Choroid plexus epithelial cell (primary cell): ENCODE results near the gene TBC1D22A.

Experiments
- DNase-seq: peaks from one replicate; pipeline ENCODE4 v3.0.0-alpha.2; 2010; ENCODE audit warnings: low read depth
- H3K4me3 ChIP-seq: 2 replicates; pipeline ENCODE4 v1.5.1; 2011; ENCODE audit warnings: low read depth, mild to moderate bottlenecking, control low read depth, low read length, moderate library complexity
- TF ChIP-seq, protein P1 (sequence below): conservative IDR thresholded peaks from 2 replicates; pipeline ENCODE4 v1.5.1; 2011; ENCODE audit warnings: low read depth, mild to moderate bottlenecking, control low read depth, inconsistent platforms, low read length, moderate library complexity

Gene TBC1D22A

DNA sequence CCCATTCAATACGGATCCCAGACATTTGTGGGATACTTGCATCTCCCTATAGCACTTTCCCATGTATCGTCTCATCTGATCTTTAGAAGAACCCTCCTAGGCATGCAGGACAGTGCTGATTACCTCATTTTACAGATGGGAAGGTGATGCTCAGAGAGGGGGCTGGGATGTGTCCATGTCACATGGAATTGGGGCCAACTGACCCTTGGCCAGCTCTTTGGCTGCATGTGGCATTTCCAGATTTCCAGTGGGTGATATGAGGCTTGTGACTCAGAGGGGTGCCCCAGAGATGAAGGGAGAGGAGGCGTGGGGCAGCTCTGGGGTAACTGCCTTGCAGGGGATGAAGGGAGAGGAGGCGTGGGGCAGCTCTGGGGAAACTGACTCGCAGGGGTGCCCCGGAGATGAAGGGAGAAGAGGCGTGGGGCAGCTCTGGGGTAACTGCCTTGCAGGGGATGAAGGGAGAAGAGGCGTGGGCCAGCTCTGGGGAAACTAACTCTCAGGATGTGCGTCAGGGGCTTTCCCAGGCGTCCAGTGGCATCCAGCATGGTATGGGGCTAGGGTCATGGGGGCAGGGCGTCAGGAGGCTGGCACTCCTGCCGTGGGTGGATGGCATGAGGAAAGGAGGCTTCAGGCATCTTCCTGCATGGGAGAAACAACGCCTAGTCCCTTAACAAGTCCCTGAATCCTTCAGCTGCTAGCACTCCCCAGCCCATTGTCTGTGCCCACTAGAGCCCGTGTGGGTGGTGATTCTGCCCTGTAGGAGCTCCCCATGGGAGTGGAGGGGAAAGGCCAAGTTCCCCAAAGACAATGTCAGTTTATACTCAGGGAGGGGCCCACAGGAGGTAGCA lies 12.5 kb upstream of the TBC1D22A start:
- TF ChIP-seq, protein P1, sequence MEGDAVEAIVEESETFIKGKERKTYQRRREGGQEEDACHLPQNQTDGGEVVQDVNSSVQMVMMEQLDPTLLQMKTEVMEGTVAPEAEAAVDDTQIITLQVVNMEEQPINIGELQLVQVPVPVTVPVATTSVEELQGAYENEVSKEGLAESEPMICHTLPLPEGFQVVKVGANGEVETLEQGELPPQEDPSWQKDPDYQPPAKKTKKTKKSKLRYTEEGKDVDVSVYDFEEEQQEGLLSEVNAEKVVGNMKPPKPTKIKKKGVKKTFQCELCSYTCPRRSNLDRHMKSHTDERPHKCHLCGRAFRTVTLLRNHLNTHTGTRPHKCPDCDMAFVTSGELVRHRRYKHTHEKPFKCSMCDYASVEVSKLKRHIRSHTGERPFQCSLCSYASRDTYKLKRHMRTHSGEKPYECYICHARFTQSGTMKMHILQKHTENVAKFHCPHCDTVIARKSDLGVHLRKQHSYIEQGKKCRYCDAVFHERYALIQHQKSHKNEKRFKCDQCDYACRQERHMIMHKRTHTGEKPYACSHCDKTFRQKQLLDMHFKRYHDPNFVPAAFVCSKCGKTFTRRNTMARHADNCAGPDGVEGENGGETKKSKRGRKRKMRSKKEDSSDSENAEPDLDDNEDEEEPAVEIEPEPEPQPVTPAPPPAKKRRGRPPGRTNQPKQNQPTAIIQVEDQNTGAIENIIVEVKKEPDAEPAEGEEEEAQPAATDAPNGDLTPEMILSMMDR, result no peak
- no peak for DNase-seq
- H3K4me3 ChIP-seq, result no peak overlapping the region

DNA sequence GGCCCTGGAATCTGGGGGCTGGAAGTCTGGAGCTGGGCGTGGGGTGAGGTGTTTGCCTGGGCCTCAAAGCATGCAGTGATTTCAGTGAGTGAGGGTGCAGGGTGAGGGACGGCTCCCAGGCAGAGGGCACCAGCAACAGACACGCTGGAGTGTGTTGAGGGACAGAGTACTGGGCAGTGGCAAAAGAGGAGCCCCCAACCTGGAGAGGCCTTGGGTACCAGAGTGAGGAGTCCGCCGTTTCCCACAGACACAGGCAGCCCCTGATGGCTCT lies 12.0 kb upstream of the TBC1D22A start:
- TF ChIP-seq, protein P1, result no peak
- DNase-seq, result no peak
- H3K4me3 ChIP-seq, result no peak overlapping the region

DNA sequence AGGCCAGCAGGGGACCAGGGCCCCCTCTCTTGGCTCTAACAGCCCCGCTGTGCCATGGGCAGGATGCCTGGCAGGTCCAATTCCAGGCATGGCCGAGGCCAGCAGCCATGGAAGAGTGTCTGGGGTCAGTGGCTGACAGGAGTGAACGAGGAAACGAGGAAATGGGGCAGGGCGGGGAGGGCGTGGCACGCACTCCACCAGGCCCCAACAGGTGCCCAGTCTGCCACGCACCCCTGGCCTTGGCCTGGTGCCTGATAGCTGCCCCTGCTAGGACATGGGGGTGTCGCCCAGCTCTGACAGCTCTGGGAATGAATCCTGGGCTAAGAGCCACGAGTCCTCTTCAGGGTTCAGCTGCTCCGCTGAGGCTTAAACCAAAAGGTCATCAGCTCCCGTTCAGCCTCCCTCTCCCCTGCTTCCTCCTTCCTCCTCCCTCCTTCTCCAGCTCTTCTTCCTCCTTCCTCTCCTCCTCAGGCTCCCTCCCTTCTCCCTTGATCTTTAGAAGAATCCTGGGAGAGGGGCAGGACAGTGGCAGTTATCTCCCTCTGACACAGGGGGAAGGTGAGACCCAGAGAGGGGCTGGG lies 11.5 kb upstream of the TBC1D22A start:
- TF ChIP-seq, protein P1, result no peak
- no peak overlapping the region for H3K4me3 ChIP-seq
- no peak for DNase-seq

DNA sequence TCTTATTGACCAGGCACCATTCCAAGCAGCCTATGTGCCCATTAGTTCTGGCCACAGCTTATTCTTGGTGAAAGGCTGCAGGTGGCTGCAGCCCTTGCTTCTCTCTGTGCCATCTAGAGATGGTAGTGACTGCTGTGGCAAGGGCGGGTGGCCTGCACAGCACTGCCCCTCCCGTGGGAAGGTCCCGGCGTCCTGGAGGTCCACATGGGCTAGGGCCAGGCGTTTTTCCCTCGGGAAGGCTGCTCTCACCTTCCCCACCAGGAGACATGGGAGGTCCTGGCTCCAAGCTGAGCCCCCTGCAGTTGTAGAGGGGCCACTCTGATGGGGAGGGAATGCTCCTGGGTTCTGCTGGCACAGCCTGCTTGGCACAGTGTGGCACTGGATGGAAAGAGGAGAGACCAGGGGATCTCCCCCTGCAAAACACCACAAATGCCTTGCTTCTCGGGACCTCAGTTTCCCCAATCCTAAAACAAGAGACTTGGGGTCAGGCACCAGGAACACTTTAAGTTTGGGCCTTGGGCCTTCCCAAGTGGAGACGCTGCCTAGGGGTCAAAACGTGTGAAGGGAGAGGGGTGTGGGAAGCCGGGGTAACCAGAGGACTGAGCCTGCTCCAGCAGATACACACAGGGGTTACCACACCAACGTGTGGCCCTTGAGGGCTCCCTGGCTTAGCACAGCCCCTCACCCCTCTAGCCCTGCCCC lies 10.0 kb upstream of the TBC1D22A start:
- no peak overlapping the region for H3K4me3 ChIP-seq
- DNase-seq, result no peak
- TF ChIP-seq, protein P1, result no peak

DNA sequence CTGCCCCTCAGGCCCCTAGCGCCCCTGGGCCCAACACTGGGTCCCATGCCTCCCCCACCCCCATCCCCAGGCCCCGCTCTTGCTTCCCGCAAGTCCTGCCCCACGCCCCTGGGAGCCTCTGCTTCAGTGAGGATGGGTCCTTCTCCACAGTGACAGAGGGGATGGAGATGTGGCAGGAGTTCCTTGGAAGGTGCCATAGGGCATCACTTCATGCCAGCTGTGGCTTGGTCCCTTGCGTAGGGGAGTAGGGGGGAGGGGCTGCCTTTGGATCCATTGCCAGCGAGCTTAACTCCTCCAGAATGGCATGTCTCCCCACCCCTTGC lies 9.5 kb upstream of the TBC1D22A start:
- TF ChIP-seq, protein P1, result no peak
- no peak overlapping the region for H3K4me3 ChIP-seq
- DNase-seq, result no peak

DNA sequence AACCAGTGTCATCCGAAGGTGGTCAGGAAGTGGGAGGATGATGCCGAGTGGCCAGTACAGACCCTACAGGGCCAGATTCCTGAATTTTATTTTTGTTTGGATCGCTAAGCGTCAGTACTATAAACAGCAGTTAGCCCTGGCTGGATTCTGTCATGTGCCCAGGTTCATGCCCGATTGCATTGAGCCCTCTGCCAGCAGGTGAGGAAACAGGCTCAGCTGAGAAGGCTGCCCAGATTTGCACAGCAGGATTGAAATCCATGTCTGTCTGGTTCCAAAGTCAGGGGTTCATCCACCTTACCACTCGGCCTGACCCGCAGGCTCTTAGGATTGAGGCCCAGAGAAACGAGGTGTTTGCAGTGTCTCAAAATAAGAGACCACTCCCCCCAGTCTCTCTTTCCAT lies 9.1 kb upstream of the TBC1D22A start:
- H3K4me3 ChIP-seq, result no peak overlapping the region
- no peak for DNase-seq
- TF ChIP-seq, protein P1, result no peak
